ENCODE data around the gene NPRL2. TPM values are rescaled to one million over a fixed set of nuclear protein-coding genes. Genes with fewer than 3 reads are reported as not detected.

Gene NPRL2
- total and polyA plus RNA-seq, 2 of the 13 experiments (the other 11 are each of a cell fraction or from before 2014, with no cell fraction given): 30.6 to 51.4 TPM

- peak; percentile 12; the same call in 1 of the 2 replicates for TF ChIP-seq ZNF121 (CRISPR knock-in tag; IDR thresholded peaks at IDR 0.05)
- TF ChIP-seq SRSF1 (optimal IDR thresholded peaks at IDR 0.05; ENCODE audit: low read depth, low read length): peak; percentile 90
- TF ChIP-seq ZNF788 (CRISPR knock-in tag; IDR thresholded peaks at IDR 0.05; ENCODE audit: borderline replicate concordance): peak; percentile 80; the same call in 1 of the 2 replicates
- TF ChIP-seq NONO (IDR thresholded peaks at IDR 0.05): no peak
- TF ChIP-seq NONO (CRISPR knock-in tag; conservative IDR thresholded peaks at IDR 0.05): no peak; the same call in 1 of the 2 replicates
- peak; percentile 53; the same call in 1 of the 2 replicates for TF ChIP-seq ZMYM4 (CRISPR knock-in tag; IDR thresholded peaks at IDR 0.05)
- TF ChIP-seq HOXA5 (CRISPR knock-in tag; IDR thresholded peaks at IDR 0.05): peak; percentile 79
- peak; percentile 34 for TF ChIP-seq YY1 (IDR thresholded peaks at IDR 0.05; ENCODE audit: insufficient read depth, insufficient replicate concordance, low read depth, low read length)
- TF ChIP-seq ZNF660 (CRISPR knock-in tag; IDR thresholded peaks at IDR 0.05; ENCODE audit: borderline replicate concordance, low read depth): no peak
- no peak for TF ChIP-seq ZNF652 (CRISPR knock-in tag; IDR thresholded peaks at IDR 0.05; ENCODE audit: borderline replicate concordance, low read depth)
- no peak for TF ChIP-seq ZKSCAN5 (CRISPR knock-in tag; IDR thresholded peaks at IDR 0.05)
- 0 out of 2 replicates have a peak, but pooled peaks have one; percentile 28 for TF ChIP-seq MLXIP (CRISPR knock-in tag; IDR thresholded peaks at IDR 0.05; ENCODE audit: borderline replicate concordance)
- peak; percentile 65; the same call in 1 of the 2 replicates for TF ChIP-seq ETV6 (CRISPR knock-in tag; conservative IDR thresholded peaks at IDR 0.05)
- TF ChIP-seq ZNF180 (CRISPR knock-in tag; IDR thresholded peaks at IDR 0.05; ENCODE audit: borderline replicate concordance, low read depth): no peak
- no peak for TF ChIP-seq ZFAT (CRISPR knock-in tag; conservative IDR thresholded peaks at IDR 0.05)
- peak; percentile 30; the same call in 1 of the 2 replicates for TF ChIP-seq KDM1A (CRISPR knock-in tag; IDR thresholded peaks at IDR 0.05)
- TF ChIP-seq SIN3B (IDR thresholded peaks at IDR 0.05; ENCODE audit: low read length): no peak
- TF ChIP-seq KMT2B (CRISPR knock-in tag; IDR thresholded peaks at IDR 0.05): 0 out of 2 replicates have a peak, but pooled peaks have one; percentile 34
- TF ChIP-seq ZNF878 (CRISPR knock-in tag; IDR thresholded peaks at IDR 0.05): 0 out of 2 replicates have a peak, but pooled peaks have one; percentile 8
- peak; percentile 42 for TF ChIP-seq ZNF564 (CRISPR knock-in tag; IDR thresholded peaks at IDR 0.05)
- TF ChIP-seq ZNF383 (CRISPR knock-in tag; IDR thresholded peaks at IDR 0.05; ENCODE audit: borderline replicate concordance): no peak; the same call in 1 of the 2 replicates
- TF ChIP-seq ZNF362 (CRISPR knock-in tag; IDR thresholded peaks at IDR 0.05; ENCODE audit: borderline replicate concordance): 0 out of 2 replicates have a peak, but pooled peaks have one; percentile 47
- peak; percentile 10; the same call in 1 of the 2 replicates for TF ChIP-seq RARA (CRISPR knock-in tag; IDR thresholded peaks at IDR 0.05)
- 0 out of 2 replicates have a peak, but pooled peaks have one; percentile 47 for TF ChIP-seq ZNF138 (CRISPR knock-in tag; IDR thresholded peaks at IDR 0.05; ENCODE audit: low read depth)
- no peak for TF ChIP-seq SATB2 (CRISPR knock-in tag; IDR thresholded peaks at IDR 0.05)
Measured at GRCh38 chr3:50303013-50303815, 47.4 kb downstream of the NPRL2 start, which contains the start of gene HYAL1 (continued).

Measured in HepG2 (cell line).